Measurements from ENCODE around the gene BCL6B.
A peak's percentile ranks its signal among the peaks of the same experiment; 100 is the strongest.

- peak; percentile 78 for TF ChIP-seq CTCF (IDR thresholded peaks at IDR 0.05)
- no peak for TF ChIP-seq POLR2AphosphoS5 (IDR thresholded peaks at IDR 0.05; ENCODE audit: low read depth, low read length)
- TF ChIP-seq REST (IDR thresholded peaks at IDR 0.05; ENCODE audit: insufficient read depth in 1 of 2, low read depth in 2 of 2, low read length in 1 of 2): no peak
- no peak for TF ChIP-seq SIN3A (IDR thresholded peaks at IDR 0.05; ENCODE audit: borderline replicate concordance, insufficient read depth, low read depth, low read length)
- TF ChIP-seq TCF7L2 (IDR thresholded peaks at IDR 0.05; ENCODE audit: low read depth, low read length): no peak
These were observed 21.4 kb upstream of the BCL6B start for GRCh38 chr17:7001318-7001961.

Measured in Panc1 (cell line).